GM19452 (cell line): Measurements from ENCODE around the gene C1orf185.
"Not testable (repeated sequence)": the region's sequence is repeated elsewhere in the genome, so short reads cannot be mapped to it uniquely, and the experiment has no call there.

Experiments used
- ATAC-seq: cut with Tn5 transposase; IDR thresholded peaks from one replicate; pipeline ENCODE4 v1.9.1; 2021; ENCODE audit not compliant: unreplicated experiment

The C1orf185 gene

GRCh38 chr1:51101976-51102375 lies at the start of gene C1orf185:
TSS of gene C1orf185 (plus strand) at chr1:51102228. CDS start at chr1:51102234, 6 bp downstream.
- ATAC-seq = no peak

GRCh38 chr1:51058858-51059257 lies 43.2 kb upstream of the C1orf185 start:
- ATAC-seq = no peak

GRCh38 chr1:51061231-51061918 lies 40.7 kb upstream of the C1orf185 start:
- ATAC-seq = no peak

GRCh38 chr1:51063121-51063520 lies 38.9 kb upstream of the C1orf185 start:
- ATAC-seq = no peak

GRCh38 chr1:51070011-51070410 lies 32.0 kb upstream of the C1orf185 start:
- ATAC-seq = no peak

- no peak for ATAC-seq
These were observed 31.4 kb upstream of the C1orf185 start for GRCh38 chr1:51070640-51071039.

- no peak for ATAC-seq
These were observed 30.6 kb upstream of the C1orf185 start for GRCh38 chr1:51071291-51072042.

- no peak for ATAC-seq
These were observed 30.0 kb upstream of the C1orf185 start for GRCh38 chr1:51072043-51072439.

GRCh38 chr1:51072651-51073050 lies 29.4 kb upstream of the C1orf185 start:
- no peak for ATAC-seq

- ATAC-seq = no peak
These were observed 28.6 kb upstream of the C1orf185 start for GRCh38 chr1:51073456-51073855.

- no peak for ATAC-seq
These were observed 15.3 kb upstream of the C1orf185 start for GRCh38 chr1:51086496-51087271.

GRCh38 chr1:51088474-51088873 lies 13.6 kb upstream of the C1orf185 start:
- no peak for ATAC-seq

- ATAC-seq = no peak
These were observed 8.4 kb upstream of the C1orf185 start for GRCh38 chr1:51093581-51093980.

GRCh38 chr1:51097171-51097570 lies 4.9 kb upstream of the C1orf185 start:
- no peak for ATAC-seq

- ATAC-seq = no peak
These were observed 1.7 kb upstream of the C1orf185 start for GRCh38 chr1:51100264-51100880.

- ATAC-seq = no peak
These were observed 12.1 kb downstream of the C1orf185 start for GRCh38 chr1:51114137-51114536.

GRCh38 chr1:51115714-51116404 lies 13.8 kb downstream of the C1orf185 start:
- no peak for ATAC-seq

GRCh38 chr1:51119331-51119730 lies 17.3 kb downstream of the C1orf185 start:
- ATAC-seq = no peak

GRCh38 chr1:51120629-51121028 lies 18.6 kb downstream of the C1orf185 start:
- ATAC-seq = no peak

GRCh38 chr1:51127152-51127551 lies 25.1 kb downstream of the C1orf185 start:
- ATAC-seq = not testable (repeated sequence)

- ATAC-seq = no peak
These were observed 29.2 kb downstream of the C1orf185 start for GRCh38 chr1:51131185-51131584.
